ENCODE data around the gene HMCES.

DNA sequence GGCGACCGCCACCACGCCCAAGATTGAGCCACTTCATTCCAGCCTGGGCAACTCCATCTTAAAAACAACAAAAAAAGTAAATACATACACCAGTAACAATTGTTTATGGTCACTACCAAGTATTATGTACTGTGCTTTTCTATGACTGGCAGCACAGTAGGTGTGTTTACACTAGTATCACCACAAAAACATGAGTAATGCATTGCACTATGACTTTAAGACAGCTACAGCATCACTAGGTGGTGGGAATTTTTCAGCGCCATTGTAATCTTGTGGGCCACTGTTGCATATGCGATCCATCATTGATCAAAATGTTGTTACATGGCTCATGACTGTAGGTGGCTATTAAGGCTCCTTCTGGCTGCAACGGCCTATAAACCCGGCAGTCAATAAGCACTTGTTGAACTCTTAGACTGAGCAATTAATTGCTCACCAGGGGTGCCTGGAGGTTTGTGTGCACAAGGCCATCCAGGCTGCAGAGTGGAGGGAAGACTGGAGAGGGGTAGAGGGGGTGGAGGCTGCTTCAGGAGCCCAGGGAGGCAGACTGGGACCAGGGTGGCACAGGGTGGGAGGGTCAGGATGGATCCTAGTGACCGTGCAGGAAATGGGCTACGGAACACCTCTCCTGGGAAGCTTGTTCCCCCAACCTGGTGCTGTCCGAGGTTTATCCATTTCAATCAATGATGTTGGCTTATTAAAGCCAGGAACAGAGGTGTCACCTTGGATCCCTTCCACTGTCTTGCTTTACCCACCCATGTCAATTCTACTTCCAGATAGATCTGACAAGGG lies 47.1 kb upstream of the HMCES start:
- TF ChIP-seq POLR2A (IDR thresholded peaks at IDR 0.05; ENCODE audit: low read length) (no peak), GATA1 (IDR thresholded peaks at IDR 0.05; ENCODE audit: low read depth, low read length) (no peak)

Data from erythroblast (primary cell).